Measurements from ENCODE around the gene ADAMTSL1.

- no peak for TF ChIP-seq HMGA2 (CRISPR knock-in tag; IDR thresholded peaks at IDR 0.05)
- no peak for TF ChIP-seq CTCF (IDR thresholded peaks at IDR 0.05)
Observed at GRCh38 chr9:18429070-18429469, 44.9 kb upstream of the ADAMTSL1 start.
